TTC549 (cell line): ENCODE data around the gene CHCHD6.

Experiments
- FAIRE-seq: peaks from 2 replicates; lab custom pipeline; 2012; peaks lifted over from hg19 to GRCh38; lab: Jason Lieb, UNC

Gene CHCHD6

DNA sequence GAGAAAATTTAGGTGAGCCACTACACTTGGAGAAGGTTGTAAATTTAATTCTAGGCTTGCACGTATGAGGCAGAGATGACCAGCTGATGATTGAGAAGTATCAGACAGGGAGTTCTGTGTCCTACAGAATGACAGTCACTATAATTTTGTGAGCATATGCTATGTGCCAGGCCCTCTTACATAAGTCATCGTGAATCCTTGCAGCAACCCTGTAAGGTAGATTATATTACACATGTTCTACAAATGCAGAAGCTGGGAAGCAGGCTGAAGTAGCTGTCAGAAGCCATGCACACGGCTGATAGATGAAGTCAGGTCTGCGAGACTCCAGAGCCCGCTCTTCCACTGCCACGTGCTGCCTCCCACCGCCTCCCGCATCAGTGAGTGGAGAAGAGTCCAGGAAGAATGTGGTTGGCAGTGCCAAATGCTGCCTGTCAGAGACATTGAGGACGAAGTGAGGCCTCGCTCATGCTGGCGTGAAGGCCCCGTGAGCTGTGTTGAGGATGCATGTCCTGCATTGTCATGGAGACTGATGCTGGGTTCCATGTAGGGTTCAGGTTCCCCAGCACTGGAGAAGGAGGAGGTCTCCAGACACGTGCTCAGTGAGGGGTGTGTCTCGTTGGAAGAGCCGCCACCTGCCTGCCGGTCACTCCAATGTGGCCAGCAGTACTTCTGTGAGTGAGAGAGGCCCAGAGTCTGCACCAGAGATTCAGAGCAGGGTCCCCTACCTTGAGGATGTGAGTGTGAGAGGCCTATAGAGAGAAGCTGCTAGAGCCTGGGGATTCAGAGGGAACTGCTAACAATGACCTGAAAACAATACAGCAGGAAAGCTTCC is 155.6 kb downstream of the CHCHD6 start:
- no peak for FAIRE-seq

DNA sequence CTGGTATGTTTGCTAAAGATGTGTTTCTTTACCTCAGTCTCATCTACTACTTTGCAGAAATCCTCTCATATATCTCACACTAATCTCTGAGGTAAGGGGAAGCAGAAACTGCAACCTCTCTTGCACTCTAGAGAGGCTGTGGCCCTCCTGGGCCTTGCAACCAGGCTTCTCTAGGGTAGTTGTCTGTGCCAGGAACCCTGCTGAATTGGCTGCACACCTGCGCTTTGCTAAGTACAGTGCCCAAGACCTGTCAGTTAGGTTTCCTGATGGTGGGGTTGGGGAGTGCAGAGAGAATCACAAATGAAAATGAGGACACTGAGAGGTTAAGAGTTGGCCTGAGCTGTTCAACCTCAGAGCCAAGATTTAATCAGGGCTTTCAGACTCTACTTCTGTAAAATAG is 161.7 kb downstream of the CHCHD6 start:
- no peak for FAIRE-seq

DNA sequence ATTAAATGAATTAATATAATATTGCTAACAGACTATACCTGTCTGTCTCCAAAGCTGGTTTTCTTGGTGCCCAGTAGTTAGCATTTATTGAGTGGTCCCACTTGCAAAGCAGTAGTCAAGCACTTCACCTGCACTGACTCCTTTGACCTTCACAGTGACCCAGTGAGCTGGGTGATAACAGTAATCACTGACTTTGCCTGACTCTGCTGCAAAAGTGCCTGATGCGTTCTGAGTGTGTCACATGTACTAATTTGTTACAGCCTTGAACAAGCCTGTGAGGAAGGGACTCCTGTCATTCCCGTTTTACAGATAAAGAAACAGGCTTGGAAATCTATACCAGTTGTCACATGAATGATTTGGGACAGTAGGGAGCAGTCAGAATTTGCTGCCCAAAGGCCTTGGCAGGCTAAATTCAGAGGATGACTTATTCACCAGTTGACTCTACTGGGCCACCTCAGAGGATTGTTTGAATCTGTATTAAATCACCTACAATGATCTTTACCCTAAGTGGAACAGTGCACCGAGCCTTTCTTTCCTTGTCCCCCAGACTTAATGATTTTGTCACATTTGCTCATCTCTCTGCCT is 162.2 kb downstream of the CHCHD6 start:
- FAIRE-seq, result no peak

DNA sequence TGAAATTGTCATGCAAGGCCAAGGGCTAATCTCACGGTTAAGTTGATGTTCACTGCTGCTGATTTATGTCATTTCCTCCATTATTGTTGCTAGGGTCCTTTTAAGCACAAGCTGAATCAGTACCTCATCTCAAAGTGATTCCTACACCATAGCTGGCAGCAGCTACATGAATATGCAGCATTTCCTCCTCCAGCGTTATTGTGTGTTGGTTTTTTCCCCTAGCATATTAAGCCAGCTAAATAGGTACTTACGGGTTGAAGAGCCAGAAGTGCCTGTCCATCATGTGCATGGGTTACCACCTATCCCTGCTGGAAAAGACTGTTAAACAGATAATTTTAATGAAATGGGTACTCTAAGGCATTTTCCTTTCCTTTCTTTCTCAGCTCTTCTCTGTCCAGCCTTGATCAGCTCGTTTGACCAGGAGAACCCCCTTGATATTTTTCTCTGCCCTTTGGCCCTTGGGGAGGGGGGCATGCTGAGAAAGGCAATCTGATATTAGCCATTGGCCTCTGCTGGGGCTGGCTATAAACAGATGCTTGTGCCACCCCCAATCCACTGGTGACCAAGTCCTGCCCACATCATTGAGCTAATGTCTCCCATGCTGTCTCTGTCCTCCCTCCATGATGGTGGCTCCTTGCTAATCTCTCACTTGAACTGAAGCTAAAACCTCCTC is 163.3 kb downstream of the CHCHD6 start:
- no peak for FAIRE-seq

DNA sequence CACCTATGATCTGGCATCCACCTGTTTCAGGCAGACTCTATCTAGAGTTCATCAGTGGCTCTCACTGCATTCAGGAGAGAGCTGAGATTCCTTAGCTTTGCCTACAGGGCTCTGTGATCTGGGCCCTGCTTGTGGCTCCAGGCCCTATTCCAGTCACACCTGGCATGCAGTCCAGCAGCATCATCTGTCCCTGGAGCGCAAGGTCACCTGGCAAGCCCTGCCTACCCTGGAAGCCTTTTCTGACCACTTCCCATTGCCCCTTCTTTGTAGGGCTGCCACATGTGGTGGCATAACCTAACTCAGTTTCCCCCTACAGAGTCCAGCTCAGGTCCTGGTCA is 163.8 kb downstream of the CHCHD6 start:
- FAIRE-seq, result no peak

DNA sequence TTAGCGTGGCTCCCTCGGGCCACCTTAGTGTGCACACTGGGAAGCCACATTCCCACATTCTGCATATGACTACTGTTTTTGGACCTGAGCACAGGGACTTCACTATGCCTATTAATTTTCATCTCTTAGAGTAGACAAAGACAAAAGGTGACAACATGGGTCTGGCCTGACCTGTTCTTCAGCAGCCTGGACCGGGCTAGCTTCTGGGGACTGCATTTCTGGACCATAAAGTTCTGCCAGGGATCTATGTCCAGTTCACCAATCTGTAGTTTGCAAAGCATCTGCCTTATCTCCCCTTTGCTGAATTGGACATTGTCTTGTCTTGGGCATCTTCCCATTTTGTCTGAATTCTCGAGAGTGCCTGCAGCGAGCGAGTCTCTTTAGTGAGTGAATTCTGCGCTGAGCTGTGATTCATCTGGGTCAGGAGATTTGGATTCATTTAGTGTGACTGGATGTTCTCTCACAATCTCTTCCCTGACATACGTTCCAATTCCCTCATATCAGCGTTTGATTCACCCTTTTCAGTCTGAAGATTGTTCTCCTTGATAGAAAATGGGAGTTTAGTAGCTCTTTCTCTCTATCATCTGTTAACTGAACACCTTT is 166.7 kb downstream of the CHCHD6 start:
- FAIRE-seq, result no peak

DNA sequence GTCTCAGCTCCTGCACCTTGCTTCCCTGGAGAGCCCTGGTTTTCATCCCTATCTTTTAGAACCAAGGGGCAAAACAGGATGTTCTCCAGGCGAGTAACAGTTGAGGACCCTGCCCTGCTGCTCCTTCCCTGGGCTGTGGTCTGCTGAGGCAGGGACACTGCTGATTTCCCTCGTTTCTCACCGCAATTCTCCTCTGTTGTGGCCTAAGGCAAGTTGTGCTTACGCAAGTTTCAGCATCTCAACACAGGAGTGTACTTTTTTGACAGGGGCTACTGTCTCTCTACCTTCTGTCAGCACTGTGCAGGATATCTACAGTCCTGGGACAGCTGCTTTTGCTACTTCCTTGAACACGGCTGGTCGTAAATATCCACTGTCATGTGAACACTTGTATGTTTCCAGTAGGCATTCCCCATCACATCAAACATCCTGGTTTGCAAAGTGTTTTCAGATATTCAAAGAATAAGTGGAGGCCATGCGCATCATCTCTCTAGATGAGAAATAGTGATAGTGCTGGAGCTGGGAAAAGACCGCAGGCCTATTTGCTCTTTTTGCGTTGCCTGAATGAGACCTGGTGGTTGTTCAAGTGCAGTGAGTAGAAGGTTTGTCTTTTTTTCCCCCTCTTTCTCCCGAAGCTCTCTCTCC is 168.8 kb downstream of the CHCHD6 start:
- FAIRE-seq, result no peak

DNA sequence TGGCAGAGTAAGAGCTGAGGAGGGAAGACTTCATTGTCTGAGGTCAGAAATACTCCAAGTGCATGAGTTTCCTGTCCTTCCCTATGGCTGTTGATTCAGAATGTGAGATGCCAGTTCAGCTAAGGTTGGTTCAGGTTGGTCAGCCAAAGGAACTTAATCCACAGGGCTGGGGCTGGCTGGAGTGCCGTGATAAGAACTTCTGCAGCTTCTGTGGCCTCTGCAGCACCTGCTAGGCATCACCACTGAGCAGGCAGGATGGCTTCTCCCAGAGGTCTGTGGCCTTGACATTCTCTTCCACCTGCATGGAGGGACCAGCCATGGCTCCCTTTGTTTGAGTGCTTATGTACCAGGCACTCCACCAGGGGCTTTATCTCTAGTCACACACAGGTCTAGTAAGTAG is 169.4 kb downstream of the CHCHD6 start:
- no peak for FAIRE-seq

DNA sequence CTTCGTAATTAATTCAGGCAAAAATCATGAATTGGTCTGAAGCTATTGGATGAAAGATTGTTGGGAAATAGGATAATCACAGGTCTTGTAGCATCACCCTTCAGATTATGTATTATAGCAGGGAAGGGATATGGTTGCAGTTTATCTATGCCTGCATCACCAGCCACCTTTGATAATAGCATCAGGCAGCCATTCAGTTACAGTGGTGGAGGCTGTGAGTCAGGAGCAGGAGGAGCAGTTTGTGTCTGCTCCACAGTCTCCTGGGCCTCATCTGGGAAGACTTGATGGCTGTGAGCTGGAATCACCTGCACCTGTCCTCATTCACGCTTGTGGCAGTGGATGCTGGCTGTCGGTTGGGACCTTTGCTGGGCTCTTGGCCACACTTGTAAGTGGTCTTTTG is 174.6 kb downstream of the CHCHD6 start:
- FAIRE-seq, result no peak

DNA sequence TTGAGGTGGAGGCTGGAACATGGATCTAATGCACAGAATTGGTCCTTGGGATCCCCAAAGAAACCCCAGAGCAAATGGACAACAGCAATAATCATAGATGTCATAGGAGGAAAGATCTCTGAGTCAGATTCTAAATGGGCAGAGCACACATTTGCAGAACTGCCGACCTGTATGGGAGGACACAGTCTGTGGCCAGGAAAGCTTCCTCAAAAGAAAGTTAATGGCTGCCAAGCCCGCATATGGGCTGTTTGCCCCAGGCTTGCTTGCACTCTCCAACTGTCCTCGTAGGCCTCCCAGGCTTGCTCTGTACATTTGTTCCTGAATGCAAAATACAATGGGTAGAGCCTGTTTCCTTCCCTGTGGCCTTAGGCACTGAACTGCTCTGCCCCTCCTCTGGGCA is 176.9 kb downstream of the CHCHD6 start:
- FAIRE-seq, result no peak

DNA sequence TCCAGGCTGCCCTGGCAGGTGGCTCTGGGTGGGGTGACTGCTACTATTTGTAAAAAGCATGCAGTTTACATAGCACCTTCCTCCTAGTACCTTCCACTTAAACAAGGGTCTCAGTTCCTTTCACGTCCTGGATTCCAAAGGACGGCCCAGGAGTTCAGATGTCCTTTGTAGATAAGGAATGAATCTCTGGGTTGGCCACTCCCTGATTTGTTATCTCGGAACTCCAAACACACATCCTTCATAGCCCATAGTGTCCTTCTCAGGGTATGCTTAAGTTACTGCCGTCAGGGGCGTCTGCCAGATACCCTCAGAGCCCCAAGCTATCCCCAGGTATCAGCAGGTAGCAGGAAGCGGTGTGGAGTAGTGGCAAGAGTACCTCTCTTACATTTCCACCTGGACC is 177.8 kb downstream of the CHCHD6 start:
- no peak for FAIRE-seq

DNA sequence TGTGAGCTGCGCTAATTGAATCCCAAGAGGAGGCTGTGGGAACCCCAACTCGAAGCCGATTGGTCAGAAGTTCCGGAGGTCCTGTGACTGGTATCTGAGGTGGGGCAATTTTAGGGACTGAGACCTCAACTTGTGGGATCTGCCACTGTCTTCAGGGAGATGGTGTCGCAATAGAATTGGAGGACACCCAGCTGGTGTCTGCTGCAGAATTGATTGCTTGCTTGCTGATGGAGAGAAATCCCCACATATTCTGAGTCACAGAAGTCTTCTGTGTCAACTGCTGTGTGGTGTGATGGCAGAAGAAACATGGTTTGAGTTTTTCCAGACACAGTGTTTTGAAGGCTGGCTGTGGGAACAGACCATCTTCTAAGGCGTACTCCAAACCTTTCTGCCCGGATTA is 179.2 kb downstream of the CHCHD6 start:
- FAIRE-seq, result no peak

DNA sequence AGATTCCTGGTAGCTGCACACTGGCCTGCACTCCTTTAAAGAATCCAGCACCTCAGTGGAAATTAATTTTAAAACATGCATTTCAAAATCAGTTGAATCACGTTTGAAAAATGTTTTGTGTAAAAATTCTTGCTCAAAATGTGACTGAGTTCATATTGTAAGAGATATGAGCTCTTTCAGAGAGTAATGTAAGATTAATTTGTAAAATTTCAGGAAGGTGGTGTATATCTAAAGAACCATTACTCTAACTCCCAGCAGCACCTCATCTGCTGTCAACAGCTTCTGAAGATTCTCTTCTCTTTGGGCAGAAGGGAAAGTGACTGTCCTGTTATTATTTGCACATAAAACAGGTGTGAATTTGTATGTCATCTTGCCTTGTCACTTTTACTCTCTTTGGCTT is 181.4 kb downstream of the CHCHD6 start:
- FAIRE-seq, result no peak

DNA sequence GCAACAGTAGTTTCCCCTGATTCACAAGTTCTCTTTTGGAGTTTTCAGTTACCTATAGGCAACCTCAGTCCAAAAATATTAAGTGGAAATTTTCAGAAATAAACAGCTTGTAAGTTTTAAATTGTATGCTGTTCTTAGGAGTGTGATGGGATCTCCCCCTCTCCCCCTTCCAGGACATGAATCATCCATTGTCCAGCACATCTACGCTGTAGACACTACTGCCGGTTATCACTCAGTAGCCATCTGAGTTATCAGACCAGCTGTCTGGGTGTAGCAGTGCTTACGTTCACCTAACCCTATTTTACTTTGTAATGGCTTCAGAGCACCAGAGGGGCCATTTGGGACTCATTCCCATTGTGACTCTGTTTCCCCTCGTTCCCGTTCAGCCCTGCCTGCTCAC is 182.2 kb downstream of the CHCHD6 start:
- FAIRE-seq, result no peak

DNA sequence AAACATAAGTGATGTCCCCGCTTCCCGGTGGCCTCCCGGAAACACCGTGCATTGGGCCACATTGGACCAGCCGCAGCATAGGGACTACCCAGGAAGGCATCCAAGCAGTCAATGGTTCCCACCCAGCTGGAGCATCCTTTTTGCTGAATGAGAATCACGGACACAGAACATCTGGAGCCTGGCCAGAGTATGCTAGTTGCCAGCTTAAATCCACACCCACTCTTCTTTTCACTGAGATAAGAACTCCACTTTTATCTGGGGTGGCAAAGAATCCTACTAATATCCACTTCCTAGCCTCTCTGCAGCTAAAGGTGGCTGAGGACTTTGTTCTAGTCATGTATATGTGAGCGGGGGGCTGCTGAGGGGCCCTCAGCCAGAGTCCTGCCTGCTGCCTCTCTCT is 183.6 kb downstream of the CHCHD6 start:
- no peak for FAIRE-seq

DNA sequence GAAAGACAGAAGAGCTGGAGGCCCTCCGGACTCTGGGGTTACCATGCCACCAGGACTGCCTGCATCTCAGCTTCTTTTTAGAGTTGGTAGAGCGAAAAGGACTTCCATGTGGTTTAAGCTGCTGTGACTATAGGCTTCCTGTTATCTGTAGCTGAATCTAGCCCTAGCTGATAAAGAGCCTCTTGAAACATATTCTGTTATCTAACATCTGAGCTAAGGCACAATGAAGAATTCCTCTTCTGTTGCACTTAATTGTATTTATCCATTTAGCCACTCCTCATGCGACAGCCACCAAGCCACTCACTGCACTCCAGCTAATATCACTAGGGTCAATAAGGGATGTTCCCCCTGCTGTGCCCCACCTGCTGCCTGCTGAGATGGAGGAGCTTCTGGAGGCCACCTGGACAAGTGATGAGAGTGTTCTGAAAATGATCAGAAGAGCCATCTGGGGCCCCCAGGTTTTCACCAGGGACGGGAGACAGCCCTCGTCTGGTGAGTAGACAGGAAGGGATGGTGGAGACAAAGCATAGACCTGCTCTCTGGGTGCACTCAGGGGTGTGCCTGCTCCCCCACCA is 184.2 kb downstream of the CHCHD6 start:
- FAIRE-seq, result no peak

DNA sequence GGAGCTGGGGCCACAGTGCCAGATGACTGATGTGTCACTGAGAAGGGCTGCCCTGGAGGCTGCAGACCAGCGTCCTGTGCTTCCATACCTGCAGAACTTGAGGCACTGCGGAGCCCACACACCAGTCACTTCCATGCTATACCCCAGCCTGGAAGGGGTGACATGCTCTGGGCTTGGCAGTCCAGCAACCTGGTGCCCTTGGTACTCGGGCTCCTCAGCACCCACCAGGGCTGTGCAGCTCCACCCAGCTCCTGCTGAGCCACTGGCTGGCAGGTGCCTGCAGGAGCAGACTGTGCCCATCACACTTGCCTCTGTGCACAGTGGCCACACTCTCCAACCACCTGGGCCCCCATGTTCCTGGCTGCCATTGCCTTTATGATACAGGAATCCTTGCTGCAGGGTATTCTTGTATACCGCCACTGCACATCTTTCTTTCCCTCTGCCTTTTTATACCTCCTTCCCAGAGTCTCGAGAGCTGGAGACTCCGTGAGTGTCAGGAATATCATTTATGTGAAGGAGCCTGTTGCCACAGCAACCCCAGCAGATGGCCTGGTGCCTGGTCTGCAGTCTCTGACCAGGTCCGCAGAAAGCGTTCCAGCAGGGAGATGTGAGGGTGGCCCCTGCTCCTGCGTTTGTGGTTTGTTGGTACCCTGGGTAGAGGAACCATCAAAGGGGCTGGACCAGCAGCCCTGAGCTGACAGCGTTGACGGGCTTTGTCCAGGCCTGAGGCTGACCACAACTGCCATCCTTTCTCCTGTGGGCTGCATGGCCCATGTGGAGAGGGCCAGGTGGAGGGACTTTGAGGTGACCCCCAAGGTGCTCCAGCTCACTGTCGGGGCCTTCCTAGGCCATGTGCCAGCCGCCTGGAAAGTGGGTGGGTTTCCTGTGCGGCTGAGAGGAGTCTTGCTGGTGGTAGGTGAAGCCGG is 185.5 kb downstream of the CHCHD6 start:
- no peak for FAIRE-seq

DNA sequence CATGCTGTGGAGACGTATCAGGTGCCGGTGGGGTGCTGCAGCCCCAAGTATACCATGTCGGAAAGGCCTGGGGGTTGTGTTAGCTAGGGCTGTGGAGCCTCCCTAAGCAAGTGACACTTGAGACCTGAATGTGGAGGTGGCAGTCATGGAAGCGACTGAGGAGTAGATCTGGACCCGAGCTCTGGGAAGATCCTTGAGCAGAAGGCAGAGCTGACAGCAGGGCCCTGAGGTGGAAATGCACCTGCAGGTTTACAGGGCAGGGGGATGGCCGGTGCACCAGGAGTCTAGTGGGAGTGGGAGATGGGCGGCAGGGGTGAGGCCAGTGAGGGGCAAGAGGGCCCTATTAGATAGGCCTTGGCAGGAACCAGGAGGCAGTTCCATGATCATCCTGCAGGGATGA is 187.1 kb downstream of the CHCHD6 start:
- FAIRE-seq, result no peak

DNA sequence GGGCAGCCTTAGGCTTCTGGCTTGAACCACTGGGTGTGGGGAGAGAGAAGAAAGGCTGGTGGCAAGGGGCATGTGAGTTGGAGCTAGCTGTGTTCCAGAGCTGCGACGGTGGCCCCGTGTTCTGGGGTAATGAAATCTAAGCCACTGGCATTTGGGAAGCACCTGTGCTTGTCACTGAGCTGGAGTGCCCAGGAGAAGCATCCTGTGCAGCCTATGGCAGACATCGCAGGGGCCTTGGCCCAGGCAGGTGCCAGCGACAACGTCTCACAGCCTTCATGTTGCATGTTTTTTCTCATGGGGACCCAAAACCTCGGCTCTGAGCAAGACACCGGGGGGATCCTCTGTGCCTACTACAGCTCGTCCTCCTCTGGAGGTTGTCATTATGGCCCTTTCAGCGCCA is 187.8 kb downstream of the CHCHD6 start:
- FAIRE-seq, result no peak

DNA sequence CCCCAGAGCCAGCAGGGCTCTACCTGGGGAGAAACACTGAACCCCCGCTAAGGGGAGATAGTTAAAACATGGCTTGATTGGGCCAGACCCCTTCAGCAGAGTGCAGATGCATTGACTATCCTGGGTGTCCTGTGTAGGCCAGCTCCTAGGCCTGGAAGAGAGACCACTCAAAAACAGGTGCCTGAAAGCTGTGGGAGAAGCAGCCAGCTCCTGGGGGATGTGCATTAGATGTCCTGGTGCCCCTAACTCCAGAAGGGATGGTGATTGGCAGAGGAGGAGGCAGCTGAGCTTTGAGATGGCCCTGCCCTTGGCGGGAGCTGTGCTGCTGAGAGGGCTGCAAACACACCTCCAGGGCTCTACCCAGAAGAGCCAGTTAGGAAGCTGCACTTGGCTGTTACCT is 189.6 kb downstream of the CHCHD6 start:
- no peak for FAIRE-seq

DNA sequence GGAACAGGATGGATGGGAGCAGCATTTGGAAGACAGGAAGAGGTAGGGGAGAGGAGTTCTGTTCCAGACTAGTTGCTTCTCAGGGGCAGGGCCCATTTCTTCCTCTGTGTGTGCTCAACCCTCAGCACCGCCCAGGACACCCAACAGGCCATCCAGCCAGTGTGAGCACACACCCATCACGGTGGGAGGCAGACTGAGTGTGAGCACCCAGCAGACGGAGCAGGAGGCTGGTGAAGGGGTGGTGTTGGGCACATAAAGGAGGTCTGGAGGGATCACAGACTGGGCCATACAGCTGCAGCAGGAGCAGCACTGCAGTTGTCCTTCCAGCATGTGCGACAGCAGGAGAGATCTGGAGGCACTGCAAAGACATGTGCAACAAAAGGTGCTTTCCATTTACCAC is 190.4 kb downstream of the CHCHD6 start:
- no peak for FAIRE-seq
